ENCODE results near the gene ADAM22.

Gene ADAM22

DNA sequence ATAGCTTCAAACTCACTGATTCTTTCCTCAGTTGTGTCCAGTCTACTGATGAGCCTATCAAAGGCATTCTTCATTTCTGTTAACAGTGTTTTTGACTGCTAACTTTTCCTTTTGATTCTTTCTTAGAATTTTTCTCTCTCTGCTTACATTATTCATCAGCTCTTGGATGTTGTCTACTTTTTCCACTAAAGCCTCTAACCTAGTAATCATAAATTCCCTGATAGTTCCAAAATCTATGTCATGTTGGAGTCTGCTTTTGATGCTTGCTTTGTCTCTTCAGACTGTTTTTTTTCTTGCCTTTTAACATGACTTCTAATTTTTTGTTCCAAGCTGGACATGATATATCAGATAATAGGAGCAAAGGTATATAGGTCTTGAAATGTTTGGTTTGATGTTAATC lies 78.0 kb downstream of the ADAM22 start:
- H3F3A ChIP-seq (ENCODE audit: insufficient read depth): no peaks in the 10 kb centered on the region; the same call in 1 of the 2 replicates
- no peak overlapping the region for H3K27ac ChIP-seq (ENCODE audit: low read depth, low read length)
- no peak overlapping the region for H3K4me2 ChIP-seq (ENCODE audit: low read depth, low read length, poor library complexity, severe bottlenecking)

DNA sequence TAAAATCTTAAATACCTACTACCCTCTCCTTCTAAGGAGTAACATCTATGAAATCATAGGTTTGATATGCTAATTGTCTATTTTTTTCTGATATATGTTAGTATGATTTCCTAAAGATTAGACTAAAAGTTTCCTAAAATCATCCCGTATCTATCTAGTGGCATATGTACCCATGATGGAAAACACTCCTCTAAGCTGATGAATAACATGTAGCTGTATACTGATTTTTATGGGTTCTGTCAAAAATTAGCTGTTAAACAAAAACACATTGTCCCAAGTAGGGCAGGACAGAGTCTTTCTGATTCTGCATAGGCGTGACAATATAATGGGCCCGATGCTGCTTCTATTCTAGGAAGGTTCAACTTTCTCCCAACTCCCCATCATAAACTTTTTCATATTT lies 79.9 kb downstream of the ADAM22 start:
- Histone ChIP-seq H3K27me3 (ENCODE audit: low read length) (no peaks in the 10 kb centered on the region), H3K36me3 (ENCODE audit: low read length) (no peaks in the 10 kb centered on the region)

More for the DNA sequence above, 78.0 kb downstream of the ADAM22 start:
- H3K79me2 ChIP-seq (ENCODE audit: insufficient read depth, low read length): no peaks in the 10 kb centered on the region
- H2AFZ ChIP-seq (ENCODE audit: low read depth, low read length, severe bottlenecking): no peak overlapping the region
- no peaks in the 10 kb centered on the region for H3K27me3 ChIP-seq (ENCODE audit: low read length)
- H3K36me3 ChIP-seq (ENCODE audit: low read length): no peaks in the 10 kb centered on the region
- TF ChIP-seq, protein P1, sequence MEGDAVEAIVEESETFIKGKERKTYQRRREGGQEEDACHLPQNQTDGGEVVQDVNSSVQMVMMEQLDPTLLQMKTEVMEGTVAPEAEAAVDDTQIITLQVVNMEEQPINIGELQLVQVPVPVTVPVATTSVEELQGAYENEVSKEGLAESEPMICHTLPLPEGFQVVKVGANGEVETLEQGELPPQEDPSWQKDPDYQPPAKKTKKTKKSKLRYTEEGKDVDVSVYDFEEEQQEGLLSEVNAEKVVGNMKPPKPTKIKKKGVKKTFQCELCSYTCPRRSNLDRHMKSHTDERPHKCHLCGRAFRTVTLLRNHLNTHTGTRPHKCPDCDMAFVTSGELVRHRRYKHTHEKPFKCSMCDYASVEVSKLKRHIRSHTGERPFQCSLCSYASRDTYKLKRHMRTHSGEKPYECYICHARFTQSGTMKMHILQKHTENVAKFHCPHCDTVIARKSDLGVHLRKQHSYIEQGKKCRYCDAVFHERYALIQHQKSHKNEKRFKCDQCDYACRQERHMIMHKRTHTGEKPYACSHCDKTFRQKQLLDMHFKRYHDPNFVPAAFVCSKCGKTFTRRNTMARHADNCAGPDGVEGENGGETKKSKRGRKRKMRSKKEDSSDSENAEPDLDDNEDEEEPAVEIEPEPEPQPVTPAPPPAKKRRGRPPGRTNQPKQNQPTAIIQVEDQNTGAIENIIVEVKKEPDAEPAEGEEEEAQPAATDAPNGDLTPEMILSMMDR (IDR thresholded peaks at IDR 0.05; ENCODE audit: insufficient read depth, low read length, poor library complexity, severe bottlenecking): no peak
- no peak for TF ChIP-seq EZH2phosphoT487 (conservative IDR thresholded peaks at IDR 0.05; ENCODE audit: low read length)
- H3K9me3 ChIP-seq (ENCODE audit: insufficient read depth, low read length): no peaks in the 10 kb centered on the region
- no peaks in the 10 kb centered on the region for H4K20me1 ChIP-seq (ENCODE audit: low read depth, low read length)
- H3K4me3 ChIP-seq (ENCODE audit: insufficient read depth, low read length, poor library complexity, severe bottlenecking): no peak overlapping the region
- H3K9ac ChIP-seq (ENCODE audit: low read length): no peak overlapping the region
- no peaks in the 10 kb centered on the region for H3K9me2 ChIP-seq (replicated peaks; ENCODE audit: insufficient read depth, low read length)

DNA sequence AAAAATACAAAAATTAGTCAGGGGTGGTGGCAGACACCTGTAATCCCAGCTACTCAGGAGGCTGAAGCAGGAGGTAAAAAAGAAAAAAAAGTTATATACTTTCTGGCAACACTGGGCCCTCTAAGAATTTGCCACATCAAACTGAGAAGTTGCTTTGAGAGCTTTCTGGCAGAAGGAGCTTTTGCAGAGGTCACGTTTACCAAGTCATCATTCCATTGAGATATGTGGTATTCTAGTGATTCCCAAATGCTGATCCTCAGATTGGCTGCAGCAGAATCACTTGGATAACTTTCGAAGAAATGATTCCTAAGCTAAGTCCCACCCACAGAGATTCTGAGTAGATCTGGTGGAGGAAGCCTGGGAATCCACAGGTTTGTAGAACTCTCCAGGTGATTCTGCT lies 80.5 kb downstream of the ADAM22 start:
- no peak overlapping the region for H2AFZ ChIP-seq (ENCODE audit: low read depth, low read length, severe bottlenecking)
- H3K9me3 ChIP-seq (ENCODE audit: insufficient read depth, low read length): no peaks in the 10 kb centered on the region
- no peaks in the 10 kb centered on the region for H3F3A ChIP-seq (ENCODE audit: insufficient read depth)
- H3K9me2 ChIP-seq (replicated peaks; ENCODE audit: insufficient read depth, low read length): no peaks in the 10 kb centered on the region
- no peaks in the 10 kb centered on the region for H4K20me1 ChIP-seq (ENCODE audit: low read depth, low read length)
- no peak overlapping the region for H3K27ac ChIP-seq (ENCODE audit: low read depth, low read length)
- no peaks in the 10 kb centered on the region for H3K36me3 ChIP-seq (ENCODE audit: low read length)
- no peak overlapping the region for H3K4me2 ChIP-seq (ENCODE audit: low read depth, low read length, poor library complexity, severe bottlenecking)
- H3K27me3 ChIP-seq (ENCODE audit: low read length): no peaks in the 10 kb centered on the region
- H3K79me2 ChIP-seq (ENCODE audit: insufficient read depth, low read length): no peaks in the 10 kb centered on the region
- no peak overlapping the region for H3K9ac ChIP-seq (ENCODE audit: low read length)
- H3K4me3 ChIP-seq (ENCODE audit: insufficient read depth, low read length, poor library complexity, severe bottlenecking): no peak overlapping the region
- no peak for TF ChIP-seq EZH2phosphoT487 (conservative IDR thresholded peaks at IDR 0.05; ENCODE audit: low read length)
- TF ChIP-seq, protein P1 (IDR thresholded peaks at IDR 0.05; ENCODE audit: insufficient read depth, low read length, poor library complexity, severe bottlenecking): no peak

More for the DNA sequence above, 79.9 kb downstream of the ADAM22 start:
- H3K9ac ChIP-seq (ENCODE audit: low read length): no peak overlapping the region
- H3K9me2 ChIP-seq (replicated peaks; ENCODE audit: insufficient read depth, low read length): no peaks in the 10 kb centered on the region
- H2AFZ ChIP-seq (ENCODE audit: low read depth, low read length, severe bottlenecking): no peak overlapping the region
- no peaks in the 10 kb centered on the region; the same call in 1 of the 2 replicates for H3F3A ChIP-seq (ENCODE audit: insufficient read depth)
- no peak for TF ChIP-seq EZH2phosphoT487 (conservative IDR thresholded peaks at IDR 0.05; ENCODE audit: low read length)
- TF ChIP-seq, protein P1 (IDR thresholded peaks at IDR 0.05; ENCODE audit: insufficient read depth, low read length, poor library complexity, severe bottlenecking): no peak
- no peaks in the 10 kb centered on the region for H3K79me2 ChIP-seq (ENCODE audit: insufficient read depth, low read length)
- no peaks in the 10 kb centered on the region for H3K9me3 ChIP-seq (ENCODE audit: insufficient read depth, low read length)
- H4K20me1 ChIP-seq (ENCODE audit: low read depth, low read length): no peaks in the 10 kb centered on the region
- no peak overlapping the region for H3K4me2 ChIP-seq (ENCODE audit: low read depth, low read length, poor library complexity, severe bottlenecking)
- no peak overlapping the region for H3K4me3 ChIP-seq (ENCODE audit: insufficient read depth, low read length, poor library complexity, severe bottlenecking)
- no peak overlapping the region for H3K27ac ChIP-seq (ENCODE audit: low read depth, low read length)
